Colon (tissue), 2 donors: Measurements from ENCODE around the gene STMN1.
"Not testable (repeated sequence)": the region's sequence is repeated elsewhere in the genome, so short reads cannot be mapped to it uniquely, and the experiment has no call there.

Experiments
- FAIRE-seq: peaks from 2 replicates; lab custom pipeline; 2012; peaks lifted over from hg19 to GRCh38; lab: Jason Lieb, UNC
- donor health status: control.
- donor health status: control.

STMN1 gene

GRCh38 chr1:25905680-25906643 is at the start of gene STMN1:
TSS of gene STMN1 (minus strand) at chr1:25906419. CDS start at chr1:25904676, 1,743 bp downstream.
- no peak for FAIRE-seq

- no peak for FAIRE-seq
Measured at GRCh38 chr1:25955553-25955952, 49.3 kb upstream of the STMN1 start.

DNA sequence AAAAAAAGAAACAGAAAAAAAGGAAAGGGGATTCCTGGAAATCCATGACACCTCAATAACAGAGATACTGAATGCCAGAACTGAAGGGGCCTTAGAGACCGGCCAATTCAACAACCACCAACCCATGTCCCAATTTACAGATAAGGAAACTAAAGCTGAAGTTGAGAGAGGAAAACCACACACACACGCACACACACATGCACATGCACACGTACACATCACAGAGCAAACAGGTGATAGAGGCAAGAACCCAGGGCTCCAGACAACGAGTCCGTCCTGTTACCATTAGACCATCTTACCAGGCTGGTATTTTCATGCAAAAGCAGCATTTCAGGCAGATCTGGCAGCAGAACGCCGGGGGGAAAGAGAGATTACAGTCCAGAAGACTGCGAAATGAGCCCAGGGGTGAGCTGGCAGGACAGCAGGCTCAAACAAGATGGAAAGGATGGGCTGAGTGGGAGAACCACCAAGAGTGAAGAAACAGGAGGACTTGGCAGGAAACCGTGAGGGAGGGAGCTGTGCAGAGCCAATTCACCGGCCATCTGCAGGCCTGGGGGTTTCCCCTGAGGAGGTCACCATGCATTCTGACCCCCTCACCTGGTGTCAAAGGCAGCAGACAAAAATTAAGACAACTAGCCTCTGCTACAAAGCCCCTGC is 48.2 kb upstream of the STMN1 start:
- no peak for FAIRE-seq

GRCh38 chr1:25952841-25953401 is 46.7 kb upstream of the STMN1 start:
- FAIRE-seq, result no peak

- no peak for FAIRE-seq
Measured at GRCh38 chr1:25948641-25949040, 42.4 kb upstream of the STMN1 start.

- FAIRE-seq, result no peak
Measured at GRCh38 chr1:25947027-25947426, 40.8 kb upstream of the STMN1 start.

GRCh38 chr1:25945761-25946160 is 39.5 kb upstream of the STMN1 start:
- FAIRE-seq, result no peak

- no peak for FAIRE-seq
Measured at GRCh38 chr1:25944986-25945385, 38.8 kb upstream of the STMN1 start.

DNA sequence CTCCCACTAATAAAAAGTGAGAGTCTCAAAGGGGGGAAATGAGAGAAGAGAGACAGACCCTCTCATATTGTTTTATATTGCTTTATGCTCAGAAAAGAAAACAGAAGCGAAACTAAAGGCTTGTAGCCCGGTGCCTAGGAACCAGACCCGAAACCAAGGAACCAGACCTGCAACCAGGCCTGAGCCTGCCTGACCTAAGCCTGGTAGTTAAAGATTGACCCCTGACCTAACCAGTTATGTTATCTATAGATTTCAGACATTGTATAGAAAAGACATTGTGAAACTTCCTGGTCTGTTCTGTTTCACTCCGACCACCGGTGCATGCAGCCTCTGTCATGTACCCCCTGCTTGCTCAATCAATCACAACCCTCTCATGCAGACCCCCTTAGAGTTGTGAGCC is 37.3 kb upstream of the STMN1 start:
- not testable (repeated sequence) for FAIRE-seq

GRCh38 chr1:25936947-25937346 is 30.7 kb upstream of the STMN1 start:
- FAIRE-seq, result no peak

- no peak for FAIRE-seq
Measured at GRCh38 chr1:25933479-25934365, 27.5 kb upstream of the STMN1 start.

DNA sequence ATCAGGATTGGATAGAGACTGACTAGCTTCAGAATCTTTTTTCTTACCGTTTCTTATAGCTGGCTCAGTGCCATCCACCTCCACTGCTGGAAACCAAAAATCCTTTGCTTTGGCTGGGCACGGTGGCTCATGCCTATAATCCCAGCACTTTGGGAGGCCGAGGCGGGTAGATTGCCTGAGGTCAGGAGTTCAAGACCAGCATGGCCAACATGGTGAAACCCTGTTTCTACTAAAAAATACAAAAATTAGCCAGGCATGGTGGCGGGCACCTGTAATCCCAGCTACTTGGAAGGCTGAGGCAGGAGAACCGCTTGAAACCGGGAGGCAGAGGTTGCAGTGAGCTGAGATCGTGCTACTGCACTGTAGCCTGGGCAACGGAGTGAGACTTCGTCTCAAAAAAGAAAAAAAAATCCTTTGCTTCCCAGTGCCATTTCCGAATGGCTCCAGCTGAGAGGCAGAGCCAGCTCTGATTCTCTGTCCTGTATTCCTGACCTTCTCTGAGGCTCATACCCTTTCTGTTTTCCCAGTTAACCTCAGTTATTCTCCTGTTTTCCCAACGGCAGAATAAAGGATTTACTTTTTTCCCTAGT is 26.7 kb upstream of the STMN1 start:
- FAIRE-seq, result not testable (repeated sequence)

- FAIRE-seq, result no peak
Measured at GRCh38 chr1:25932321-25932720, 26.1 kb upstream of the STMN1 start.

GRCh38 chr1:25929016-25929415 is 22.8 kb upstream of the STMN1 start:
- FAIRE-seq, result no peak

DNA sequence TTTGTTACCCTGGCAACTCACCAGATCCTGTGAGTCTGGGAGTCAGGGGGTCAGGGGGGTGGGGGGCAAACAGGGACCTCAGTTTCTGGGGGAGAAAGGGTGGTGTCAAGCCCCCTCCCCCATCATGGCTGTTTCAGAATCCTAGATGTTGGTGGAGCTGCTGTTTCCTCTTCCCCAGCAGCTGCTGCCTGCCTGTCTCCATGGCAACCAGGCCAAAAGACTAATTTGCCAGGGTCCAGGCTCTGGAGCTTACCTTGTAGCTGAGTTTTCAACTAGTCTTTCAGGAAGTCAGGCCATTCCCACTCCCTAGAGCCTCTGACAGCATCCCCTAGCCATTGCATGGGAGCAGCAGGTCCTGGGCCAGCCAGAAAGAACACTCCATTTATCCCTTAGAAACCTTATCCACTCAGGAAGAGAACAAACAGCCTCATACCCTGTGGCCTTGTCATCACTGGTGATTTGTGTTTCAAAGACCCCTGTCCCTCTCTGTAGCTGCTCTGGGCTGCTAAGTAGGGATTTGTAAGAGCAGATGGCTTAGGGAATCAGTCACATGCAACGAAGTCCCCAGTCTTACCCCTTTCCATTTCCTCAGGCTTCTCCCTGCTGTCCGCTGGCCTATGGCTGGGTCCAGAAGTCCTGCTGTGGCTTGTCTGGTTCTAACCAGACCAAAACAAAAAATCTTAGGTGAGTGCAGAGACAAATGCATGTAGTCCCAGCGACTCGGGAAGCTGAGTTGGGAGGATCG is 21.5 kb upstream of the STMN1 start:
- FAIRE-seq, result no peak

DNA sequence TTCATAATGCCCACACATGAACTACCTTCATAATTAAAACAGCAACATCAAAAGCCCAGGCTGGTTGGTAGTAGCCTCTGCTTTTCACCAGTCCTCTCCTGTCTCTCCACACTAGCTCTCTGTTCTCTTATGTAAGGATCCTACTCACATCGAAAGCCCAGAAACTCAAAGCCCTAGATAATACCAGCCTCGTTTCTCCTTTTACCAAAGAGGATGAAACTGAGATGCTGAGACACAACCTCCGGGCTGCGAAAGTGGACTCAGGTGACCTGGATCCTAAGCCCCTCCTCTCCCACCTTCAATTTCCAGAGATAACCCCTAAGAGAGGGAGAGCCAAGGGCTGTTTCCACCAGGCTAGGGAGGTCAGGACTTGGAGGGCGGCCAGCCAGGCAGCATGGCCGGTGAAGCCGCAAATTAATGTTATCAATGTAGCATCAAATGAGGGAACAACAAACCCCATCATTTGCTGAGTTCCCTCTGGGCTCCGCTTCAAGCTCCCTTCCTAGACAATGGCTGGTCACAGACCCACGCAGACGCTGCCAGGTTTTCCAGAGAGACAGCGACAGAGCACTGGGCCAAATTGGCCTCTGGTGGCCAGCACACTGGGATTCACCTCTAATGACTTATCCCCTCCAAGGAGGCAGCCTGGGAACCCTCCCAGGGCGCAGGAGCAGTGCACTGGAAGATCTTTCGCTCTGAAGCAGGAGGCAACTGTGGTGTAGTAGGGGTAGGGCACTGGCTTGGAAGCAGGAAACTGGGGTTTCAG is 20.7 kb upstream of the STMN1 start:
- FAIRE-seq, result no peak

GRCh38 chr1:25924454-25924853 is 18.2 kb upstream of the STMN1 start:
- FAIRE-seq, result no peak

DNA sequence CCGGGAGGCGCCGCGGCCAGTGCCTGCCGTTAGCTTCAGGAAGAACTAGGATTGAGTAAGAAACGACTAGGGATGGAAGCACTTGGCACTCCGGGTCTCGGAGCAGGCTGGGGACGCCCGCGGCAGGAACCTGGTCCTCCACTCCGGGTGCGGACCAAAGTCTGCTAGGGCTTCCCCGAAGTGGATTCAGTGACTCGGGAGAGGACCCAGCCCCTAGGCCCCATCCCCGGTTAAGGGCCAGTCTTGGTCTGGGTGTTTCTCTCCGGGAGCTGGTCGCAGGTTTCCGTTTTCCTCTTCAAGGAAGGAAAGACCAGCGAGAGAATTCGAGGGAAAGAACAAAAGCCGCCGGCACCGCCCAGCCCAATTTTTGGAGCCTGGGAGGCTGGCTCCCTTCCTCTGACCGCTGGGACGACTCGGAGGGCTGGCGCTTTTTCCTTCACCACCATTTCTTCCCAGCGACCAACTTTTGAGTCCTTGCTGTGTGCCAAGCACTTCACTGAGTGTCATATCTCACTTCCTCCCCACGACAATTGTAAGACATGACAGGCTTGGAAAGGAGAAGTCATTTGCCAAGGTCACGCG is 16.8 kb upstream of the STMN1 start:
- FAIRE-seq, result no peak

DNA sequence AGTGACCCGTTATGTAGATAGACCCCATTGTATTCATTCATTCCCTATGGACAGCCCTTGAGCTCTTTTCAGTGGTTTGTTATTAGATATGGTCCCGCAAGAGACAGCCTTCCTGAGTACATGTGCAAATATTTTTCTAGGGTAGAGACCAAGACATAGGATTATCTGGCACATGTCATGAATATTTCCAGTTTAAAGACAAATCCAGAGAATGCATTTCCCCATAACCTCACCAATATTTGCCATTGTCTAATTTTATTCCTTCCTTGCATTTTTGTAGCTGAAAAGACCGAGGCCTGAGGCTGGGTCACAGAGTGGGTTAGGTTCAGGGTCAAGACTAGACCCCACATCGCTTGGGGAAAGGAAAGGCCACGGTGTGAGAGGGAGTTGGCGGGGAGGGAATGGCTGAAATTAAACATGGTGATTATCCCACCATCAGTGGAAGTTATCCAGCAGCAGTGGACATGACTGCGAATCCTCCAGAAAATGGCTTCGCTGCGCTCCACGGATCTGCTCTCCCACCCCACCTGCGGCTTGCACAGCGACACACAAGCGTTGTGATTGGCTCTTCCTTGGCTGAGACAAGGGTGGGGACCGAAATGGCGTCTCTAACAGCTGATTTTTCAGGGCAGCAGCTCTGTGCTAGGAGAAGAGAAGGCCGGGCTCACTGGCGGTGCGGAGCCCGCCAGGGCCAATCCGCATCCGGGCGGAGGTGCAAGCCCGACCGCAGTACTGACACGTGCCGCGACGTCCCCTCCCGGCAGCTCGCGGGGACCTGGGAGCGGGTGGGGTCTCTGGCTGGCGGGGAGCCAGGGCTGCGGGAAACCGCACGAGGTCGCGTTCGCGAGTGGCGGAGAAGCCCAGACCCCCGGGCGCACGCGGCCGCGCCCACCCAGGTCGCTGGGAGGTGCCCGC is 16.1 kb upstream of the STMN1 start:
- no peak for FAIRE-seq
